ENCODE data around the gene XPA.

- TF ChIP-seq CTCF (IDR thresholded peaks at IDR 0.05; ENCODE audit: low read depth, low read length, missing input control) (no peak), REST (IDR thresholded peaks at IDR 0.05) (no peak), JUND (IDR thresholded peaks at IDR 0.05) (no peak)
Observed at GRCh38 chr9:97633859-97634490, 63.2 kb downstream of the XPA start.
